Naive B cell (primary cell): ENCODE results near the gene KANK2. TPM values are rescaled to one million over a fixed set of nuclear protein-coding genes. Genes with fewer than 3 reads are reported as not detected.

Source experiments
- ATAC-seq, 2 donors: fragments of 150-1000 bp; cut with Tn5 transposase; 2 replicates each; pipeline ENCODE4 v1.10.0; 2021; ENCODE audit warnings: low read depth in 2 of 2, mild to moderate bottlenecking in 2 of 2, moderate library complexity in 2 of 2
- DNase-seq: peaks from one replicate; pipeline ENCODE4 v3.0.0; 2022
- H3K27ac Mint-ChIP-seq, 6 donors: one replicate each; pipeline ENCODE4 v1.8.0; 2020 to 2022; ENCODE audit warnings: mild to moderate bottlenecking in 6 of 6, mixed read lengths in 6 of 6, moderate library complexity in 5 of 6, inconsistent platforms in 2 of 6
- H3K27me3 Mint-ChIP-seq, 3 donors: one replicate each; pipeline ENCODE4 v1.8.0; 2021 to 2022; ENCODE audit warnings: mixed read lengths in 3 of 3, mild to moderate bottlenecking in 1 of 3
- H3K36me3 Mint-ChIP-seq, 2 donors: one replicate each; pipeline ENCODE4 v1.8.0; 2020 to 2022; ENCODE audit warnings: mixed read lengths in 2 of 2, inconsistent platforms in 1 of 2, mild to moderate bottlenecking in 1 of 2
- H3K4me1 Mint-ChIP-seq, 3 donors: one replicate each; pipeline ENCODE4 v1.8.0; 2020 to 2022; ENCODE audit warnings: mixed read lengths in 3 of 3, inconsistent platforms in 1 of 3, mild to moderate bottlenecking in 1 of 3, moderate library complexity in 1 of 3
- H3K4me3 Mint-ChIP-seq, 8 donors: one replicate each; pipeline ENCODE4 v1.8.0; 2020 to 2022; ENCODE audit warnings: mild to moderate bottlenecking in 8 of 8, mixed read lengths in 8 of 8, moderate library complexity in 8 of 8, inconsistent platforms in 2 of 8
- H3K9me3 Mint-ChIP-seq, 7 donors: one replicate each; pipeline ENCODE4 v1.8.0; 2020 to 2022; ENCODE audit warnings: mixed read lengths in 7 of 7, mild to moderate bottlenecking in 5 of 7, inconsistent platforms in 2 of 7, moderate library complexity in 1 of 7
- polyA plus RNA-seq, 6 donors: library from polyadenylated mRNA; unstranded; fragments of 300-500 nt; fragmentation: Illumina TruSeq; gene quantifications; one replicate each; pipeline ENCODE4 v1.2.3, GENCODE V29; 2021; ENCODE audit warnings: low read depth in 6 of 6

KANK2 gene
- polyA plus RNA-seq, 6 donors from 2014 or later = 0.09 to 0.57 (median 0.19) TPM; not detected in 3

- DNase-seq (no peak), ATAC-seq (no peak)
- Mint-ChIP-seq H3K4me3 (peak overlapping the region in 1 of 8 donors; percentile 56), H3K27ac (no peak overlapping the region), H3K36me3 (peaks cover 0 to 12% of the 10 kb centered on the region in 2 donors), H3K4me1 (no peaks in the 10 kb centered on the region), H3K9me3 (peaks cover 5 to 28% (median 13%) of the 10 kb centered on the region in 7 donors), H3K27me3 (peaks cover 0 to 7% (median 0%) of the 10 kb centered on the region in 3 donors)
Observed at GRCh38 chr19:11236324-11237301, 39.3 kb upstream of the KANK2 start.

- no peaks in the 10 kb centered on the region for H3K4me1 Mint-ChIP-seq
- H3K36me3 Mint-ChIP-seq = peaks cover 0 to 12% of the 10 kb centered on the region in 2 donors
- no peak overlapping the region for H3K27ac Mint-ChIP-seq
- no peak overlapping the region for H3K4me3 Mint-ChIP-seq
- ATAC-seq (no peak), DNase-seq (no peak)
- peaks cover 5 to 22% (median 13%) of the 10 kb centered on the region in 7 donors for H3K9me3 Mint-ChIP-seq
- H3K27me3 Mint-ChIP-seq = peaks cover 0 to 4% (median 0%) of the 10 kb centered on the region in 3 donors
Observed at GRCh38 chr19:11234486-11235075, 37.2 kb upstream of the KANK2 start.

GRCh38 chr19:11233073-11233472, 35.7 kb upstream of the KANK2 start:
- ATAC-seq (no peak), DNase-seq (no peak)
- Mint-ChIP-seq H3K9me3 (peaks cover 0 to 10% (median 4%) of the 10 kb centered on the region in 7 donors), H3K4me1 (no peaks in the 10 kb centered on the region), H3K27ac (no peak overlapping the region), H3K27me3 (peaks cover 0 to 9% (median 4%) of the 10 kb centered on the region in 3 donors), H3K4me3 (no peak overlapping the region), H3K36me3 (peaks cover 0 to 3% of the 10 kb centered on the region in 2 donors)

GRCh38 chr19:11232555-11232954, 35.2 kb upstream of the KANK2 start:
- H3K4me3 Mint-ChIP-seq = no peak overlapping the region
- no peak for ATAC-seq
- H3K9me3 Mint-ChIP-seq = peaks cover 0 to 5% (median 0%) of the 10 kb centered on the region in 7 donors
- H3K27me3 Mint-ChIP-seq = peaks cover 0 to 9% (median 4%) of the 10 kb centered on the region in 3 donors
- no peak overlapping the region for H3K27ac Mint-ChIP-seq
- DNase-seq = no peak
- H3K4me1 Mint-ChIP-seq = no peaks in the 10 kb centered on the region
- H3K36me3 Mint-ChIP-seq = no peaks in the 10 kb centered on the region

GRCh38 chr19:11230621-11231386, 33.5 kb upstream of the KANK2 start:
- peaks cover 0 to 9% (median 4%) of the 10 kb centered on the region in 3 donors for H3K27me3 Mint-ChIP-seq
- peaks cover 0 to 4% (median 0%) of the 10 kb centered on the region in 3 donors for H3K4me1 Mint-ChIP-seq
- H3K36me3 Mint-ChIP-seq = peaks cover 0 to 6% of the 10 kb centered on the region in 2 donors
- DNase-seq (no peak), ATAC-seq (no peak)
- H3K4me3 Mint-ChIP-seq = no peak overlapping the region
- no peak overlapping the region for H3K27ac Mint-ChIP-seq
- H3K9me3 Mint-ChIP-seq = peaks cover 0 to 4% (median 2%) of the 10 kb centered on the region in 7 donors

GRCh38 chr19:11227195-11227886, 30.0 kb upstream of the KANK2 start:
- peaks cover 0 to 12% (median 4%) of the 10 kb centered on the region in 3 donors for H3K27me3 Mint-ChIP-seq
- peaks cover 0 to 6% (median 1%) of the 10 kb centered on the region in 7 donors for H3K9me3 Mint-ChIP-seq
- peaks cover 0 to 6% of the 10 kb centered on the region in 2 donors for H3K36me3 Mint-ChIP-seq
- H3K4me1 Mint-ChIP-seq = peaks cover 0 to 4% (median 0%) of the 10 kb centered on the region in 3 donors
- ATAC-seq = peak in 1 of 2 donors; percentile 49
- H3K27ac Mint-ChIP-seq = peak overlapping the region in 1 of 6 donors; percentile 72
- no peak for DNase-seq
- peak overlapping the region in 1 of 8 donors; percentile 76 for H3K4me3 Mint-ChIP-seq

GRCh38 chr19:11226716-11227166, 29.4 kb upstream of the KANK2 start:
- Mint-ChIP-seq H3K4me1 (peaks cover 0 to 4% (median 0%) of the 10 kb centered on the region in 3 donors), H3K9me3 (peaks cover 0 to 8% (median 3%) of the 10 kb centered on the region in 7 donors), H3K27me3 (peaks cover 0 to 14% (median 4%) of the 10 kb centered on the region in 3 donors), H3K4me3 (no peak overlapping the region), H3K36me3 (peaks cover 0 to 11% of the 10 kb centered on the region in 2 donors), H3K27ac (no peak overlapping the region)
- ATAC-seq (no peak), DNase-seq (no peak)

- H3K9me3 Mint-ChIP-seq = peaks cover 4 to 17% (median 11%) of the 10 kb centered on the region in 7 donors
- no peak for DNase-seq
- no peak for ATAC-seq
- H3K27me3 Mint-ChIP-seq = peaks cover 0 to 21% (median 4%) of the 10 kb centered on the region in 3 donors
- H3K4me1 Mint-ChIP-seq = peaks cover 0 to 4% (median 0%) of the 10 kb centered on the region in 3 donors
- no peak overlapping the region for H3K4me3 Mint-ChIP-seq
- peaks cover 9 to 20% of the 10 kb centered on the region in 2 donors for H3K36me3 Mint-ChIP-seq
- no peak overlapping the region for H3K27ac Mint-ChIP-seq
Observed at GRCh38 chr19:11225815-11226214, 28.5 kb upstream of the KANK2 start.

GRCh38 chr19:11225172-11225571, 27.8 kb upstream of the KANK2 start:
- ATAC-seq (no peak), DNase-seq (no peak)
- peaks cover 14 to 26% of the 10 kb centered on the region in 2 donors for H3K36me3 Mint-ChIP-seq
- peaks cover 7 to 21% (median 16%) of the 10 kb centered on the region in 7 donors for H3K9me3 Mint-ChIP-seq
- peaks cover 0 to 26% (median 0%) of the 10 kb centered on the region in 3 donors for H3K27me3 Mint-ChIP-seq
- H3K4me3 Mint-ChIP-seq = no peak overlapping the region
- peaks cover 0 to 4% (median 0%) of the 10 kb centered on the region in 3 donors for H3K4me1 Mint-ChIP-seq
- H3K27ac Mint-ChIP-seq = no peak overlapping the region

GRCh38 chr19:11224429-11224828, 27.1 kb upstream of the KANK2 start:
- no peak for DNase-seq

GRCh38 chr19:11223200-11223599, 25.9 kb upstream of the KANK2 start:
- H3K4me1 Mint-ChIP-seq = peaks cover 0 to 4% (median 0%) of the 10 kb centered on the region in 3 donors
- DNase-seq = no peak
- H3K4me3 Mint-ChIP-seq = no peak overlapping the region

More at GRCh38 chr19:11224429-11224828, 27.1 kb upstream of the KANK2 start:
- H3K27me3 Mint-ChIP-seq = peaks cover 0 to 25% (median 0%) of the 10 kb centered on the region in 3 donors
- peaks cover 0 to 4% (median 0%) of the 10 kb centered on the region in 3 donors for H3K4me1 Mint-ChIP-seq
- no peak overlapping the region for H3K4me3 Mint-ChIP-seq
- peaks cover 7 to 21% (median 17%) of the 10 kb centered on the region in 7 donors for H3K9me3 Mint-ChIP-seq
- peaks cover 16 to 28% of the 10 kb centered on the region in 2 donors for H3K36me3 Mint-ChIP-seq
- no peak overlapping the region for H3K27ac Mint-ChIP-seq
- ATAC-seq = no peak

GRCh38 chr19:11221082-11221598, 23.8 kb upstream of the KANK2 start:
- Mint-ChIP-seq H3K4me1 (no peaks in the 10 kb centered on the region), H3K27ac (peak overlapping the region in 1 of 6 donors; percentile 65), H3K36me3 (peaks cover 16 to 22% of the 10 kb centered on the region in 2 donors), H3K4me3 (no peak overlapping the region), H3K27me3 (peaks cover 0 to 17% (median 0%) of the 10 kb centered on the region in 3 donors), H3K9me3 (peaks cover 4 to 19% (median 17%) of the 10 kb centered on the region in 7 donors)
- DNase-seq (no peak), ATAC-seq (no peak)

More at GRCh38 chr19:11223200-11223599, 25.9 kb upstream of the KANK2 start:
- peaks cover 7 to 21% (median 17%) of the 10 kb centered on the region in 7 donors for H3K9me3 Mint-ChIP-seq
- peaks cover 0 to 17% (median 0%) of the 10 kb centered on the region in 3 donors for H3K27me3 Mint-ChIP-seq
- H3K27ac Mint-ChIP-seq = no peak overlapping the region
- peaks cover 16 to 28% of the 10 kb centered on the region in 2 donors for H3K36me3 Mint-ChIP-seq
- ATAC-seq = no peak
